ENCODE measurements around the gene DGKE. TPM values are rescaled to one million over a fixed set of nuclear protein-coding genes. Genes with fewer than 3 reads are reported as not detected.

The DGKE gene
- polyA plus RNA-seq, result 13.0 and 16.6 TPM in 2 replicates
- 49.1 and 49.9 TPM in 2 replicates for polyA minus RNA-seq

DNA sequence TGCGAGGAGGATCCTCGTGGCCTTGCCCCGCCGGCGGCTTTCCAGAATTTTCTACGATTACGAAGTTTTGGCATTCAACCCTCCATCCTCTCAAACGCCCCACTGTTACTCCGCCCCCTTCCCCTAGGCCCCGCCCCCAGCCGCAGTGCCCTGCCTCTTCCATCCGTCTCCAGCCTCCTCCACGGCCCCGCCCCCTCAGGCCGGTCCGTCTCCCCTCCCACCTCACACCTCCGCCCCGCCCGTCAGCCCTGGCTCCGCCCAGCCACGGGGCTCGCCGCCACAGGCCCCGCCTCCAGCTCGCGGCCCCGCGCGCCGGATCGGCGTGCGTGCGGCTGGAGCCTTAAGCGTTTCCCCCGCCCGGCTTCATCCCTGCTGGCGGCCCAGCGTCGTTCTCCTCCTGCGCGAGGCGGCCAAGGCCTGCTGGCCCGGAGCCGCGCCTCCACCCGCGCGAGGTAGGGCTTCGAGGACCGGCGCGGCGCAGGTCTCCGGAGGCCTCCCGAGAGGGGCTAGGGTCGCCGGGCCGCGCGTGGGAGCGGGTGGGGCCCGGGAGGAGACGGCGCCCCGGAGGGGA lies at the start of gene DGKE, which contains the start of gene C17orf67:
Gene DGKE (plus strand): TSS at position 343 of the 571 bp plus-strand sequence. CDS start 645 bp downstream, outside the sequence.
Gene C17orf67 (minus strand): TSS at position 112 of the 571 bp plus-strand sequence. CDS start 18,110 bp downstream, outside the sequence.
- Histone ChIP-seq H3K4me3 (ENCODE audit: low read length) (peak within 1 kb of the TSS; percentile 92), H3K9me2 (ENCODE audit: insufficient read depth, low read length) (no peaks in the 10 kb centered on the region), H3K27me3 (ENCODE audit: insufficient read depth, low read depth, low read length) (no peaks in the 10 kb centered on the region), H3K9me3 (ENCODE audit: low read length) (no peaks in the 10 kb centered on the region), H3K27ac (ENCODE audit: low read length) (peak within 1 kb of the TSS; percentile 76), H3K4me2 (ENCODE audit: low read length) (peak within 1 kb of the TSS; percentile 89), H3K36me3 (ENCODE audit: insufficient read depth, low read length) (no peaks in the 10 kb centered on the region), H3K9ac (ENCODE audit: low read length) (peak within 1 kb of the TSS; percentile 84), H3K79me2 (replicated peaks; ENCODE audit: insufficient read depth, low read length) (peaks cover 5% of the 10 kb centered on the region), H3F3A (ENCODE audit: insufficient read depth, low read length, poor library complexity, severe bottlenecking) (peaks cover 6% of the 10 kb centered on the region), H4K20me1 (ENCODE audit: insufficient read depth) (no peaks in the 10 kb centered on the region), H2AFZ (ENCODE audit: low read depth, low read length) (peak within 1 kb of the TSS; percentile 86)
- TF ChIP-seq, protein P1, sequence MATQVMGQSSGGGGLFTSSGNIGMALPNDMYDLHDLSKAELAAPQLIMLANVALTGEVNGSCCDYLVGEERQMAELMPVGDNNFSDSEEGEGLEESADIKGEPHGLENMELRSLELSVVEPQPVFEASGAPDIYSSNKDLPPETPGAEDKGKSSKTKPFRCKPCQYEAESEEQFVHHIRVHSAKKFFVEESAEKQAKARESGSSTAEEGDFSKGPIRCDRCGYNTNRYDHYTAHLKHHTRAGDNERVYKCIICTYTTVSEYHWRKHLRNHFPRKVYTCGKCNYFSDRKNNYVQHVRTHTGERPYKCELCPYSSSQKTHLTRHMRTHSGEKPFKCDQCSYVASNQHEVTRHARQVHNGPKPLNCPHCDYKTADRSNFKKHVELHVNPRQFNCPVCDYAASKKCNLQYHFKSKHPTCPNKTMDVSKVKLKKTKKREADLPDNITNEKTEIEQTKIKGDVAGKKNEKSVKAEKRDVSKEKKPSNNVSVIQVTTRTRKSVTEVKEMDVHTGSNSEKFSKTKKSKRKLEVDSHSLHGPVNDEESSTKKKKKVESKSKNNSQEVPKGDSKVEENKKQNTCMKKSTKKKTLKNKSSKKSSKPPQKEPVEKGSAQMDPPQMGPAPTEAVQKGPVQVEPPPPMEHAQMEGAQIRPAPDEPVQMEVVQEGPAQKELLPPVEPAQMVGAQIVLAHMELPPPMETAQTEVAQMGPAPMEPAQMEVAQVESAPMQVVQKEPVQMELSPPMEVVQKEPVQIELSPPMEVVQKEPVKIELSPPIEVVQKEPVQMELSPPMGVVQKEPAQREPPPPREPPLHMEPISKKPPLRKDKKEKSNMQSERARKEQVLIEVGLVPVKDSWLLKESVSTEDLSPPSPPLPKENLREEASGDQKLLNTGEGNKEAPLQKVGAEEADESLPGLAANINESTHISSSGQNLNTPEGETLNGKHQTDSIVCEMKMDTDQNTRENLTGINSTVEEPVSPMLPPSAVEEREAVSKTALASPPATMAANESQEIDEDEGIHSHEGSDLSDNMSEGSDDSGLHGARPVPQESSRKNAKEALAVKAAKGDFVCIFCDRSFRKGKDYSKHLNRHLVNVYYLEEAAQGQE (IDR thresholded peaks at IDR 0.05; ENCODE audit: borderline replicate concordance), result peak; percentile 21
- TF ChIP-seq POLR2AphosphoS5 (IDR thresholded peaks at IDR 0.05), result peak; percentile 87
- no peak for TF ChIP-seq SMC3 (conservative IDR thresholded peaks at IDR 0.05; ENCODE audit: poor library complexity)
- no peak for TF ChIP-seq TAF1 (IDR thresholded peaks at IDR 0.05; ENCODE audit: low read depth)
- peak; percentile 14 for TF ChIP-seq EP300 (conservative IDR thresholded peaks at IDR 0.05; ENCODE audit: poor library complexity, severe bottlenecking)
- TF ChIP-seq, protein P2, sequence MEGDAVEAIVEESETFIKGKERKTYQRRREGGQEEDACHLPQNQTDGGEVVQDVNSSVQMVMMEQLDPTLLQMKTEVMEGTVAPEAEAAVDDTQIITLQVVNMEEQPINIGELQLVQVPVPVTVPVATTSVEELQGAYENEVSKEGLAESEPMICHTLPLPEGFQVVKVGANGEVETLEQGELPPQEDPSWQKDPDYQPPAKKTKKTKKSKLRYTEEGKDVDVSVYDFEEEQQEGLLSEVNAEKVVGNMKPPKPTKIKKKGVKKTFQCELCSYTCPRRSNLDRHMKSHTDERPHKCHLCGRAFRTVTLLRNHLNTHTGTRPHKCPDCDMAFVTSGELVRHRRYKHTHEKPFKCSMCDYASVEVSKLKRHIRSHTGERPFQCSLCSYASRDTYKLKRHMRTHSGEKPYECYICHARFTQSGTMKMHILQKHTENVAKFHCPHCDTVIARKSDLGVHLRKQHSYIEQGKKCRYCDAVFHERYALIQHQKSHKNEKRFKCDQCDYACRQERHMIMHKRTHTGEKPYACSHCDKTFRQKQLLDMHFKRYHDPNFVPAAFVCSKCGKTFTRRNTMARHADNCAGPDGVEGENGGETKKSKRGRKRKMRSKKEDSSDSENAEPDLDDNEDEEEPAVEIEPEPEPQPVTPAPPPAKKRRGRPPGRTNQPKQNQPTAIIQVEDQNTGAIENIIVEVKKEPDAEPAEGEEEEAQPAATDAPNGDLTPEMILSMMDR (IDR thresholded peaks at IDR 0.05; ENCODE audit: poor library complexity, severe bottlenecking), result no peak
- peak; percentile 65 for TF ChIP-seq MXI1 (conservative IDR thresholded peaks at IDR 0.05; ENCODE audit: poor library complexity, severe bottlenecking)
- no peak for TF ChIP-seq EZH2 (IDR thresholded peaks at IDR 0.05; ENCODE audit: borderline replicate concordance, insufficient read depth, low read length, poor library complexity, severe bottlenecking)
- TF ChIP-seq RAD21 (conservative IDR thresholded peaks at IDR 0.05), result no peak

DNA sequence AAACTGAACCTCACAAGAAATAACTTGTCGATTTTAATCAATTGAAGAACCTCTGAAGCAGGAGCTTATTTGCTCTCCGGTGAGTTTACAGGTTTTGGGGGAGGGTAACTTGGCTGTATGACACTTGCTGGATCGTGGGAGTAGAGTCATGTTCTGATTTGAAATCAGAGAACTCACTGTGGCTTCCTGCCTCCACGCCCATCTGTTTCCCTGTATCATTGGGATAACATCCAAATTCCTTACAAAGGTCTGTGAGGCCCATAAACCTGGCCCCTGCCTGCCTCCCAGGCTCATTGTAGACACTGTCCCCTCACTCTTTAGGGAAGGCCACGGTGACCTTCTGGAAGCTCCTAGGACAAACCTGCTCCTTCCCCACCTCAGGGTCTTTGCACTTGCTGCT lies 48.5 kb upstream of the DGKE start:
- Histone ChIP-seq H3K4me2 (ENCODE audit: low read length) (no peak overlapping the region), H3K9me3 (ENCODE audit: low read length) (no peaks in the 10 kb centered on the region), H3K27ac (ENCODE audit: low read length) (no peak overlapping the region), H2AFZ (ENCODE audit: low read depth, low read length) (no peak overlapping the region), H3K79me2 (replicated peaks; ENCODE audit: insufficient read depth, low read length) (no peaks in the 10 kb centered on the region), H3K4me3 (ENCODE audit: low read length) (no peak overlapping the region), H4K20me1 (ENCODE audit: insufficient read depth) (no peaks in the 10 kb centered on the region), H3K27me3 (ENCODE audit: insufficient read depth, low read depth, low read length) (no peaks in the 10 kb centered on the region), H3K9ac (ENCODE audit: low read length) (no peak overlapping the region), H3K9me2 (ENCODE audit: insufficient read depth, low read length) (no peaks in the 10 kb centered on the region), H3F3A (ENCODE audit: insufficient read depth, low read length, poor library complexity, severe bottlenecking) (no peaks in the 10 kb centered on the region), H3K36me3 (ENCODE audit: insufficient read depth, low read length) (no peaks in the 10 kb centered on the region)
- no peak for TF ChIP-seq RAD21 (conservative IDR thresholded peaks at IDR 0.05)
- no peak for TF ChIP-seq EP300 (conservative IDR thresholded peaks at IDR 0.05; ENCODE audit: poor library complexity, severe bottlenecking)
- TF ChIP-seq, protein P2 (IDR thresholded peaks at IDR 0.05; ENCODE audit: poor library complexity, severe bottlenecking), result no peak
- no peak for TF ChIP-seq MXI1 (conservative IDR thresholded peaks at IDR 0.05; ENCODE audit: poor library complexity, severe bottlenecking)
- TF ChIP-seq, protein P1 (IDR thresholded peaks at IDR 0.05; ENCODE audit: borderline replicate concordance), result no peak
- TF ChIP-seq POLR2AphosphoS5 (IDR thresholded peaks at IDR 0.05), result no peak

Data from neural cell (in vitro differentiated cells).